OCI-M2 (cell line): ENCODE data around the gene MUTYH.

Source experiments
- DNase-seq: peaks from one replicate; lab custom pipeline; 2025; ENCODE audit not compliant: unreplicated experiment; lab: John Stamatoyannopoulos, UW

MUTYH gene

GRCh38 chr1:45282351-45282750 is 57.9 kb downstream of the MUTYH start:
- DNase-seq: no peak
